Kidney glomerular epithelial cell (primary cell): ENCODE data around the gene PHEX.
"Not testable (repeated sequence)": the region's sequence is repeated elsewhere in the genome, so short reads cannot be mapped to it uniquely, and the experiment has no call there.

ENCODE experiments used
- DNase-seq: peaks from one replicate; lab custom pipeline; 2025; lab: John Stamatoyannopoulos, UW

PHEX gene

DNA sequence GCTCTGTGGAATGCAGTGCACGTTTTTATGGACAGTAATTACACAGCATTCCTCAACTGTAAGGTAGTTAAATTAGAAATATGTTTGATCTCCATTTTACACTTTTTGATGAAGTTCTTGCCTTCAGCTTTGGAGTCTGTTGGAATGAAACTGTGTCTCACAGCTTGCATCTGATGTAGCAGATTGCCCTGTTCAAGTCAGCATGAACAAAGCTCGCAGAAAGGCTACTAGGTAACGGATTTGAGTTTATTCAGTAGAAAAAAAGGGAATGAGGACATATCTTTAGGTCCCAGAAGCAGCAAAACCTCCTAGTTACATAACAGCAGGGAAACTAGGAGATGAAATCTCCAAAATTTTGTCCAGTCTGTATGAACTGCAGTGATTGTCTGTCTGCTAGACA, 216.3 kb downstream of the PHEX start:
- DNase-seq: no peak

DNA sequence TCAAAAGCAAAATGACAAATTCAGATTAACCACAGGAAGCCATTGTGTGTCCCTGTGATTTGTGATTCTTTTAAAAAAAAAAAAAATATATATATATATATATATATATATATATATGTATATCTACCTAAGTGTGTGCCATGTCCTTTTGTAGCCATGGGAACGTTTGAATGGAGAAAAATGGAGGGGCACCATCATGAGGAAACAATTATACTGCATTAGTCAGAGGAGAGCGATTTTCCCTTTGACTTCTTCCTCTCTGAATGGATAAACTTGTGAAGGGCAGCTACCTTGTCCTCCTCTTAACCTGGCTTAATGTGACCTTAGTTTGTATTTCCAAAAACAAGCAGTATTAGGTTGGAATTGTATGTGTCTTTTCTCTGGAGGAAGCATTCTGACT, 217.2 kb downstream of the PHEX start:
- DNase-seq: no peak

DNA sequence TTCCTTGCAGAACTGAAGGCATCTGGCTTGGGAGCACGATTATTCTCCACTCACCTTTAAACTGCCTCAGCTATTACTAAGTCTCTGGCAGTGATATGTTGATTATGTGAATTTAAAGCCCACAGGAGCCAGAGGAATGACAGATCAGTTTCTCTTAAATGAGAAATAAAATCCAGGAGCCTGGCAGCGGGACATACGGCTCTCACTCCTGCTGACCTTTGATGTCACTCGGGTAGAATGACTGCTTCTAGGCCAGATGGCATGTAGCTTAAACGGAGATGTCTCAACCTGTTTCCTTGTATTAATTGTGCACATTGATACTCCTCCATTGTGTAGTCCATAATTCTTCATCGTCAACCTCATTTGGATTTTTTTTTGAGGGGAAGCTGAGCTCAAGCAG, 236.6 kb downstream of the PHEX start:
- DNase-seq: no peak

DNA sequence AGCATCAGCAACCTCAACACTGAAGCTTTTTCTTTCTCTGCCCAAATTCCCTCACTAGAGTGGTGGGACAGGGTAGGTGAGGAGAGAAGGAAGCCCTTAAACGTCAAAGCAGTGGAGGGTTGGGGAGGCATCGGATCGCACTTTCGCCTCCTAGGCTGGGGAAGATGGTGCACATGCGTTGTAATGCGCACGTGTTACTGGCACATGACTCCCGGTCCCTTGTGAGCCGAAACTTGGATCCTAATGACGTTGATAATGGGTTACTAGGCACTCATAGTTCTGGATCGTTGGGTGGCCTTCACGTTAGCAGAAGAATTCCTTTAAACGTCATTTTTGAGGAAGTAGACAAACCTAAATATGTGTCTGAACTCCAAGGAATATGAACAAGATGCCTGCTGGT, 240.5 kb downstream of the PHEX start, which contains the start of gene CBLL2:
TSS of gene CBLL2 (plus strand) at position 301 of the 400 bp plus-strand sequence. CDS start at position 380, 79 bp downstream.
- no peak for DNase-seq

DNA sequence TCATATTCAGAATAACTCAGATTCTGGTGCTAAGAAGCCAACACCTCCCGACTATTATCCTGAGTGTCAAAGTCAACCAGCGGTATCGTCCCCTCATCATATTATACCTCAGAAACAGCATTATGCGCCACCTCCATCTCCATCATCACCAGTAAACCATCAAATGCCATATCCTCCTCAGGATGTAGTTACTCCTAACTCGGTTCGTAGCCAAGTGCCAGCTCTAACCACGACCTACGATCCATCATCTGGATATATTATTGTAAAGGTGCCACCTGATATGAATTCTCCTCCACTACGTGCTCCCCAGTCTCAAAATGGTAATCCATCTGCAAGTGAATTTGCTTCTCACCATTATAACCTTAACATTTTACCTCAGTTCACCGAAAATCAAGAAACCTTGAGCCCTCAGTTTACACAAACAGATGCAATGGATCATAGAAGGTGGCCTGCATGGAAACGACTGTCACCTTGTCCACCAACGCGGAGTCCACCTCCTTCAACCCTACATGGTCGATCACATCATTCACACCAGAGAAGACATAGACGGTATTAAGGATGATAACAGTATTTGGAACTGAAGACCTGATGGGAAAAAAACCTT, 241.7 kb downstream of the PHEX start:
- DNase-seq: no peak

DNA sequence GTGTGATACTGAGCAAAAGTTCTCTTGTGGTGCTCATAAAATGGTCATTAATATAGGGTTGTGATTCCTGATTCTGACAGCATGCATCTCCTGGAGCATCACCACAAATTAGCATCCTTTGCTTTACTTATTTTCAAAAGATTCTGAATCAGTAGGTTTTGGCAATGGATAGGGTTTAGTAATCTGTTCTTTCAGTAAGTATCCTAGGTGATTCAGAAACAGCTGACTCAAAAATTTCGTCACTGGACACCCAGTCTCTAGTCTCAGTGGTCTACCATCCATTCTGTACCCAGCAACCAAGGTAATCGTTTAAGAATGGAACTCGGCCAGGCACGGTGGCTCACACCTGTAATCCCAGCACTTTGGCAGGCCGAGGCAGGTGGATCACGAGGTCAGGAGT, 244.7 kb downstream of the PHEX start:
- DNase-seq: no peak

DNA sequence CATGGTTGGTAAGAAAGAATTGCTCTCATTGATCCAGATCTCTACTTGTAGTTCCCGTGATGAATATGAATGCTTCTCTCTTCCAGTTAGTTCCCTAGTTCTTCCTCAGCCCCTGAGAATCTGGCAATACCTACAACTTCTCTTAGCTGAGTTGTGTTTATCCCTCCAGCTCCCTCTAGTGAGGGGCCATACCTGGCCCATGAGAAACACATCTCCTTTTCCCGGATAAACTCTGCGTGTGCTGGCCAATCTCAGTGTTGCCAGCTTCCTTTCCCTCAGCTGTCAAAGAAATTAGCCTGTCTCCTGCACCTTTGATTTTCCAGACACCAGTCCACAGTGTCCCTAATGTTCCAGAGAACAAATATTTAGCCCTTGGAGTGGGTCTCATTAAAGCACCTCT, 246.2 kb downstream of the PHEX start:
- no peak for DNase-seq

DNA sequence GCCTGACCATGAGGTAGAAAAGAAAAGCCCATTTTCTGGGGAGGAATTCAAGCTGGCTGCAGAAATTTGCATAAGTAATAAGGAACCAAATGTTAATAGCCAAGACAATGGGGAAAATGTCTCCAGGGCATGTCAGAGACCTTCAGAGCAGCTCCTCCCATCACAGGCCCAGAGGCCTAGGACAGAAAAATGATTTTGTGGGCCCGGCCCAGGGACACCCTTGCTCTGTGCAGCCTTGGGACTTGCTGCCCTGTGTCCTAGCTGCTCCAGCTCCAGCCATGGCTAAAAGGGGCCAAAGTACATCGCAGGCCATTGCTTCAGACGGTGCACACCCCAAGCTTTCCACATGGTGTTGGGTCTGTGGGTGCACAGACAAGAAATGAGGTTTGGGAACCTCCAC, 257.1 kb downstream of the PHEX start:
- DNase-seq: not testable (repeated sequence)

DNA sequence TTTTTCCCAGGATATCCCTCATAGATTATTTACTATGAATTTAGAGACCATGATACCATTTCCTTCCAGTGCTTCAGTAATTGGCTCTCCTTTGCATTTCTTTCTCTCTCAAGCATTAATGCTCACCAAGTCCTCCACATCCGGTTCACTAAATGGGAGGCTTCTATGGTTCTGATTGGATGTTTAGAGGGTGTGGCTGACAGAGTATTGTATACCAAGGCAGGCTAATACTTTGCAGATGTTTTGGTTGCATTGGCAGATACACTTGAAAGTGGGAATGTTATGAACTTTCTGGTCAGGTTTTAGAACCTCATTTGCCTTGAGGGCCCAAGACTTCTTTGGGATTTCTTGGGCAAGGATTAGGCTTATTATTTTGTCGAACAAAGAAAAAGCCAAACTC, 264.7 kb downstream of the PHEX start:
- DNase-seq: no peak

DNA sequence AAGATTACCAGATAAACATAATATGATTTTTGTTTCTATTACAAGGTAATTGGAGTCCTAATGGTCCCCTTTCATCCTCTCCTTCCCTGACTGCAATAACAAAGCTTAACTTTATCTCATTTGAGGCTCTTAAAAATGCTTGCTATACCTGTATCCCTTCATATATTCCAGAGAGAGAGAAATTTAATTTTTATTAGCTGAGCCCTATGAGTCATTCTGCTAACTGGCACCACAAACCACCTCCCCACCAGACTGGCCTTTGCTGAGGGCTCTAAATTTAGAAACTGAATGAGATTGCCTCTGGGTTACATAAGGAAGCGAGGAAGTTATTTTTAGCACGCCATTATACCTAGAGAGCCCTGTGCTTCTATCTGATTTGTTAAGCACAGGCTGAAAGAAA, 268.0 kb downstream of the PHEX start:
- peak; percentile 4 for DNase-seq
